ENCODE results near the gene ANKMY1. TPM values are rescaled to one million over a fixed set of nuclear protein-coding genes. Genes with fewer than 3 reads are reported as not detected.

ANKMY1 gene
- total RNA-seq, 1 experiment from 2014 or later = 30.8 TPM

- Histone ChIP-seq H3K4me3 (ENCODE audit: low read length) (no peak overlapping the region), H3K27me3 (ENCODE audit: low read length) (no peaks in the 10 kb centered on the region), H3K27ac (ENCODE audit: low read length) (no peak overlapping the region), H3K79me2 (ENCODE audit: low read length) (peaks cover 35% of the 10 kb centered on the region), H2AFZ (ENCODE audit: low read length) (no peak overlapping the region), H3K9me2 (replicated peaks; ENCODE audit: insufficient read depth, low read length) (no peaks in the 10 kb centered on the region), H3K4me2 (ENCODE audit: low read depth, low read length, poor library complexity, severe bottlenecking) (no peak overlapping the region), H3K4me1 (ENCODE audit: low read length) (peaks cover 18% of the 10 kb centered on the region), H3K36me3 (ENCODE audit: insufficient read depth, low read length) (no peaks in the 10 kb centered on the region), H3K9me3 (ENCODE audit: low read length) (no peaks in the 10 kb centered on the region), H4K20me1 (ENCODE audit: insufficient read depth, low read depth, low read length) (peaks cover 8% of the 10 kb centered on the region), H3K9ac (ENCODE audit: low read length) (no peak overlapping the region)
- DNase-seq = no peak
Measured at GRCh38 chr2:240574386-240575100, 16.8 kb upstream of the ANKMY1 start.

GRCh38 chr2:240573516-240574385 is 16.0 kb upstream of the ANKMY1 start:
- Histone ChIP-seq H2AFZ (ENCODE audit: low read length) (no peak overlapping the region), H3K4me3 (ENCODE audit: low read length) (no peak overlapping the region), H3K36me3 (ENCODE audit: insufficient read depth, low read length) (no peaks in the 10 kb centered on the region), H3K4me1 (ENCODE audit: low read length) (peaks cover 17% of the 10 kb centered on the region), H3K4me2 (ENCODE audit: low read depth, low read length, poor library complexity, severe bottlenecking) (no peak overlapping the region), H4K20me1 (ENCODE audit: insufficient read depth, low read depth, low read length) (no peaks in the 10 kb centered on the region; the same call in 1 of the 2 replicates), H3K9ac (ENCODE audit: low read length) (no peak overlapping the region), H3K9me2 (replicated peaks; ENCODE audit: insufficient read depth, low read length) (no peaks in the 10 kb centered on the region), H3K9me3 (ENCODE audit: low read length) (no peaks in the 10 kb centered on the region), H3K27ac (ENCODE audit: low read length) (no peak overlapping the region), H3K27me3 (ENCODE audit: low read length) (no peaks in the 10 kb centered on the region), H3K79me2 (ENCODE audit: low read length) (peaks cover 36% of the 10 kb centered on the region)
- no peak for DNase-seq

- Histone ChIP-seq H3K27ac (ENCODE audit: low read length) (no peak overlapping the region), H3K9me3 (ENCODE audit: low read length) (no peaks in the 10 kb centered on the region), H3K4me2 (ENCODE audit: low read depth, low read length, poor library complexity, severe bottlenecking) (no peak overlapping the region), H3K9me2 (replicated peaks; ENCODE audit: insufficient read depth, low read length) (no peaks in the 10 kb centered on the region), H3K9ac (ENCODE audit: low read length) (no peak overlapping the region), H3K4me1 (ENCODE audit: low read length) (peaks cover 17% of the 10 kb centered on the region), H4K20me1 (ENCODE audit: insufficient read depth, low read depth, low read length) (no peaks in the 10 kb centered on the region; the same call in 1 of the 2 replicates), H3K27me3 (ENCODE audit: low read length) (no peaks in the 10 kb centered on the region), H2AFZ (ENCODE audit: low read length) (no peak overlapping the region), H3K4me3 (ENCODE audit: low read length) (no peak overlapping the region), H3K79me2 (ENCODE audit: low read length) (peaks cover 34% of the 10 kb centered on the region), H3K36me3 (ENCODE audit: insufficient read depth, low read length) (no peaks in the 10 kb centered on the region)
- no peak for DNase-seq
Measured at GRCh38 chr2:240573071-240573515, 15.3 kb upstream of the ANKMY1 start.

- H3K36me3 ChIP-seq (ENCODE audit: insufficient read depth, low read length) = no peaks in the 10 kb centered on the region
- peaks cover 23% of the 10 kb centered on the region for H3K4me1 ChIP-seq (ENCODE audit: low read length)
- H3K27ac ChIP-seq (ENCODE audit: low read length) = no peak overlapping the region
- no peaks in the 10 kb centered on the region; the same call in 1 of the 2 replicates for H4K20me1 ChIP-seq (ENCODE audit: insufficient read depth, low read depth, low read length)
- H2AFZ ChIP-seq (ENCODE audit: low read length) = no peak overlapping the region
- no peaks in the 10 kb centered on the region for H3K27me3 ChIP-seq (ENCODE audit: low read length)
- peaks cover 32% of the 10 kb centered on the region for H3K79me2 ChIP-seq (ENCODE audit: low read length)
- H3K9ac ChIP-seq (ENCODE audit: low read length) = no peak overlapping the region
- H3K4me2 ChIP-seq (ENCODE audit: low read depth, low read length, poor library complexity, severe bottlenecking) = no peak overlapping the region
- no peak for DNase-seq
- H3K9me3 ChIP-seq (ENCODE audit: low read length) = no peaks in the 10 kb centered on the region
- H3K4me3 ChIP-seq (ENCODE audit: low read length) = no peak overlapping the region
- H3K9me2 ChIP-seq (replicated peaks; ENCODE audit: insufficient read depth, low read length) = no peaks in the 10 kb centered on the region
Measured at GRCh38 chr2:240572141-240573031, 14.6 kb upstream of the ANKMY1 start.

GRCh38 chr2:240571314-240571973 is 13.7 kb upstream of the ANKMY1 start:
- H3K9me2 ChIP-seq (replicated peaks; ENCODE audit: insufficient read depth, low read length) = no peaks in the 10 kb centered on the region
- H3K4me2 ChIP-seq (ENCODE audit: low read depth, low read length, poor library complexity, severe bottlenecking) = no peak overlapping the region
- H3K4me1 ChIP-seq (ENCODE audit: low read length) = peaks cover 32% of the 10 kb centered on the region
- no peaks in the 10 kb centered on the region for H3K36me3 ChIP-seq (ENCODE audit: insufficient read depth, low read length)
- no peaks in the 10 kb centered on the region; the same call in 1 of the 2 replicates for H4K20me1 ChIP-seq (ENCODE audit: insufficient read depth, low read depth, low read length)
- no peaks in the 10 kb centered on the region for H3K9me3 ChIP-seq (ENCODE audit: low read length)
- peaks cover 37% of the 10 kb centered on the region for H3K79me2 ChIP-seq (ENCODE audit: low read length)
- no peak overlapping the region for H3K4me3 ChIP-seq (ENCODE audit: low read length)
- no peak overlapping the region for H3K27ac ChIP-seq (ENCODE audit: low read length)
- H3K27me3 ChIP-seq (ENCODE audit: low read length) = no peaks in the 10 kb centered on the region
- no peak overlapping the region for H3K9ac ChIP-seq (ENCODE audit: low read length)
- H2AFZ ChIP-seq (ENCODE audit: low read length) = no peak overlapping the region
- DNase-seq = no peak

GRCh38 chr2:240570531-240571313 is 12.9 kb upstream of the ANKMY1 start:
- no peak for DNase-seq
- Histone ChIP-seq H3K27me3 (ENCODE audit: low read length) (no peaks in the 10 kb centered on the region), H3K9me2 (replicated peaks; ENCODE audit: insufficient read depth, low read length) (no peaks in the 10 kb centered on the region), H2AFZ (ENCODE audit: low read length) (no peak overlapping the region), H3K36me3 (ENCODE audit: insufficient read depth, low read length) (no peaks in the 10 kb centered on the region), H3K9me3 (ENCODE audit: low read length) (no peaks in the 10 kb centered on the region), H3K79me2 (ENCODE audit: low read length) (peaks cover 37% of the 10 kb centered on the region), H4K20me1 (ENCODE audit: insufficient read depth, low read depth, low read length) (no peaks in the 10 kb centered on the region; the same call in 1 of the 2 replicates), H3K27ac (ENCODE audit: low read length) (no peak overlapping the region), H3K4me3 (ENCODE audit: low read length) (peak overlapping the region; percentile 99; the same call in 1 of the 2 replicates), H3K4me2 (ENCODE audit: low read depth, low read length, poor library complexity, severe bottlenecking) (peak overlapping the region; percentile 96), H3K9ac (ENCODE audit: low read length) (peak overlapping the region; percentile 96), H3K4me1 (ENCODE audit: low read length) (peaks cover 38% of the 10 kb centered on the region)

- H3K79me2 ChIP-seq (ENCODE audit: low read length) = peaks cover 37% of the 10 kb centered on the region
- H4K20me1 ChIP-seq (ENCODE audit: insufficient read depth, low read depth, low read length) = no peaks in the 10 kb centered on the region; the same call in 1 of the 2 replicates
Measured at GRCh38 chr2:240569998-240570530, 12.3 kb upstream of the ANKMY1 start.

More at GRCh38 chr2:240569998-240570530, 12.3 kb upstream of the ANKMY1 start:
- no peaks in the 10 kb centered on the region for H3K9me3 ChIP-seq (ENCODE audit: low read length)
- H3K9me2 ChIP-seq (replicated peaks; ENCODE audit: insufficient read depth, low read length) = no peaks in the 10 kb centered on the region
- DNase-seq = no peak
- H3K4me1 ChIP-seq (ENCODE audit: low read length) = peaks cover 44% of the 10 kb centered on the region
- no peak overlapping the region for H3K27ac ChIP-seq (ENCODE audit: low read length)
- no peaks in the 10 kb centered on the region for H3K27me3 ChIP-seq (ENCODE audit: low read length)
- peak overlapping the region; percentile 96 for H3K4me2 ChIP-seq (ENCODE audit: low read depth, low read length, poor library complexity, severe bottlenecking)
- H3K4me3 ChIP-seq (ENCODE audit: low read length) = peak overlapping the region; percentile 99; the same call in 1 of the 2 replicates
- H2AFZ ChIP-seq (ENCODE audit: low read length) = no peak overlapping the region
- no peaks in the 10 kb centered on the region for H3K36me3 ChIP-seq (ENCODE audit: insufficient read depth, low read length)
- peak overlapping the region; percentile 96 for H3K9ac ChIP-seq (ENCODE audit: low read length)

Data from Karpas-422 (cell line).